ENCODE results near the gene ZNF677.

ZNF677 gene

DNA sequence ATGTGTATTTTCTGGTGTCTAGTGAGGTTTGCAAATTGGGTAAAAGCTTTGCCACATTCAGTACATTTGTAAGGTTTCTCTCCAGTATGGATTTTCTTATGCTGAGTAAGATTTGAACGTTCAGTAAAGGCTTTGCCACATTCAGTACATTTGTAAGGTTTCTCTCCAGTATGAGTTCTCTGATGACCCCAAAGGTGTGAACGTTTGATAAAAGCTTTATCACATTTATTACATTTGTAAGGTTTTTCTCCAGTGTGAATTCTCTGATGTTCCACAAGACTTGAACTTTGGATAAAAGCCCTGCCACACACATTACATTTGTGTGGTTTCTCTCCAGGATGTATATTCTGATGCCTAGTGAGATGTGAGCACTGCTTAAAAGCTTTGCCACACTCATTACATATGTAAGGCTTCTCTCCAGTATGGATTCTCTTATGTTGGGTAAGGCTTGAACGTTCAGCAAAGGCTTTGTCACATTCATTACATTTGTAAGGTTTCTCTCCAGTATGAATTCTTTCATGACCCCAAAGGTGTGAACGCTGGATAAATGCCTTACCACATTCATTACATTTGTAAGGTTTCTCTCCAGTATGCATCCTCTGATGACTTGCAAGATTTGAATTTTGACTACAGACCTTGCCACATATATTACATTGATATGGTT, 17.4 kb downstream of the ZNF677 start:
- TF ChIP-seq FOXP2 (optimal IDR thresholded peaks at IDR 0.05; ENCODE audit: borderline replicate concordance, extremely low read depth, extremely low read length, insufficient read depth) (no peak), SIN3A (IDR thresholded peaks at IDR 0.05; ENCODE audit: borderline replicate concordance, insufficient read depth, low read length) (no peak), TAF1 (IDR thresholded peaks at IDR 0.05; ENCODE audit: borderline replicate concordance, insufficient read depth, low read length) (no peak), POLR2AphosphoS5 (IDR thresholded peaks at IDR 0.05; ENCODE audit: low read depth, low read length) (no peak)
- TF ChIP-seq, protein P1, sequence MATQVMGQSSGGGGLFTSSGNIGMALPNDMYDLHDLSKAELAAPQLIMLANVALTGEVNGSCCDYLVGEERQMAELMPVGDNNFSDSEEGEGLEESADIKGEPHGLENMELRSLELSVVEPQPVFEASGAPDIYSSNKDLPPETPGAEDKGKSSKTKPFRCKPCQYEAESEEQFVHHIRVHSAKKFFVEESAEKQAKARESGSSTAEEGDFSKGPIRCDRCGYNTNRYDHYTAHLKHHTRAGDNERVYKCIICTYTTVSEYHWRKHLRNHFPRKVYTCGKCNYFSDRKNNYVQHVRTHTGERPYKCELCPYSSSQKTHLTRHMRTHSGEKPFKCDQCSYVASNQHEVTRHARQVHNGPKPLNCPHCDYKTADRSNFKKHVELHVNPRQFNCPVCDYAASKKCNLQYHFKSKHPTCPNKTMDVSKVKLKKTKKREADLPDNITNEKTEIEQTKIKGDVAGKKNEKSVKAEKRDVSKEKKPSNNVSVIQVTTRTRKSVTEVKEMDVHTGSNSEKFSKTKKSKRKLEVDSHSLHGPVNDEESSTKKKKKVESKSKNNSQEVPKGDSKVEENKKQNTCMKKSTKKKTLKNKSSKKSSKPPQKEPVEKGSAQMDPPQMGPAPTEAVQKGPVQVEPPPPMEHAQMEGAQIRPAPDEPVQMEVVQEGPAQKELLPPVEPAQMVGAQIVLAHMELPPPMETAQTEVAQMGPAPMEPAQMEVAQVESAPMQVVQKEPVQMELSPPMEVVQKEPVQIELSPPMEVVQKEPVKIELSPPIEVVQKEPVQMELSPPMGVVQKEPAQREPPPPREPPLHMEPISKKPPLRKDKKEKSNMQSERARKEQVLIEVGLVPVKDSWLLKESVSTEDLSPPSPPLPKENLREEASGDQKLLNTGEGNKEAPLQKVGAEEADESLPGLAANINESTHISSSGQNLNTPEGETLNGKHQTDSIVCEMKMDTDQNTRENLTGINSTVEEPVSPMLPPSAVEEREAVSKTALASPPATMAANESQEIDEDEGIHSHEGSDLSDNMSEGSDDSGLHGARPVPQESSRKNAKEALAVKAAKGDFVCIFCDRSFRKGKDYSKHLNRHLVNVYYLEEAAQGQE (IDR thresholded peaks at IDR 0.05; ENCODE audit: insufficient read depth in 1 of 2, low read depth in 2 of 2, low read length in 2 of 2), result no peak

DNA sequence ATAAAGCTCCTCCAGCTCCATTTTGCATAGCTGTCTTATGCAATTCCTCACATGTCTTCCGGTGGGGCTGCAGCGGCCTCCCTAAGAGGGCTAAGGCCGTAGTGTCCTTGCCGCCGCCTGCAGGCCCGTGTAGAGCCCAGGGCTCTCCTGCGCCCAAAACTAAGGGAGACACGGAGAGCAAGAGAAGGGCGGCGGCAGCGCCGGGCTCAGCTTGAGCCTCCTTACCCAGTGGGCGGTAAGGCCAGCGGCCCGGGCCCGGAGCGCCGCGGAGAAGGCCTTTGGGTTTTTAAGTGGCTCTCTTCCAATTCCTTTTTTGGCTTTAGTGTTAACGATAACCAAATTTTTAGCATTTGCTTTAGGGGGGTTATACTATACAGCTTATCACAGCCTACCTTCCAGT, 30.1 kb downstream of the ZNF677 start:
- no peak for TF ChIP-seq POLR2AphosphoS5 (IDR thresholded peaks at IDR 0.05; ENCODE audit: low read depth, low read length)
- no peak for TF ChIP-seq SIN3A (IDR thresholded peaks at IDR 0.05; ENCODE audit: borderline replicate concordance, insufficient read depth, low read length)
- TF ChIP-seq, protein P1 (IDR thresholded peaks at IDR 0.05; ENCODE audit: insufficient read depth in 1 of 2, low read depth in 2 of 2, low read length in 2 of 2), result no peak
- no peak for TF ChIP-seq FOXP2 (optimal IDR thresholded peaks at IDR 0.05; ENCODE audit: borderline replicate concordance, extremely low read depth, extremely low read length, insufficient read depth)
- TF ChIP-seq TAF1 (IDR thresholded peaks at IDR 0.05; ENCODE audit: borderline replicate concordance, insufficient read depth, low read length), result no peak

DNA sequence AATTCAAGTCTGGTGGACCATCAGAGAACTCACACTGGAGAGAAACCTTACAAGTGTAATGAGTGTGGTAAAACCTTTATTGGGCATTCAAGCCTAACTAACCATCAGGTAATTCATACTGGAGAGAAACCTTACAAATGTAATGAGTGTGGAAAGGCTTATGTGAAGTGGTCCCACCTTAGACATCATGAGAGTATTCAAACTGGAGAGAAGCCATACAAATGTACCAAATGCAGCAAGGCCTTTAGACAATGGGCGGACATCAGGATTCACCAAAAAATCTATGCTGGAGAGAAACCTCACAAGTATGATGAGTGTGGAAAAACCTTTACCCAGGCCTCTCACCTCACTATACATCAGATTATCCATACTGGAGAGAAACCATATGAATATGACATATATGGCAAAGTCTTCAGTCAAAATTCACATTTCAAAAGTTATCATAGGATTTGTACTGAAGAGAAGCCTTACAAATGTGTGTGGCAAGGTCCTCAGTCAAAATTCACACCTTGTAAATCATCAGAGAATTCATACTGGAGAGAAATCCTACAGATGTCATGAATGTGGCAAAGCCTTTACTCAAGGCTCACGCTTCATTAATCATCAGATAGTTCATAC, 41.9 kb downstream of the ZNF677 start:
- no peak for TF ChIP-seq POLR2AphosphoS5 (IDR thresholded peaks at IDR 0.05; ENCODE audit: low read depth, low read length)
- TF ChIP-seq, protein P1 (IDR thresholded peaks at IDR 0.05; ENCODE audit: insufficient read depth in 1 of 2, low read depth in 2 of 2, low read length in 2 of 2), result no peak
- TF ChIP-seq TAF1 (IDR thresholded peaks at IDR 0.05; ENCODE audit: borderline replicate concordance, insufficient read depth, low read length), result no peak
- TF ChIP-seq FOXP2 (optimal IDR thresholded peaks at IDR 0.05; ENCODE audit: borderline replicate concordance, extremely low read depth, extremely low read length, insufficient read depth), result no peak
- TF ChIP-seq SIN3A (IDR thresholded peaks at IDR 0.05; ENCODE audit: borderline replicate concordance, insufficient read depth, low read length), result no peak

DNA sequence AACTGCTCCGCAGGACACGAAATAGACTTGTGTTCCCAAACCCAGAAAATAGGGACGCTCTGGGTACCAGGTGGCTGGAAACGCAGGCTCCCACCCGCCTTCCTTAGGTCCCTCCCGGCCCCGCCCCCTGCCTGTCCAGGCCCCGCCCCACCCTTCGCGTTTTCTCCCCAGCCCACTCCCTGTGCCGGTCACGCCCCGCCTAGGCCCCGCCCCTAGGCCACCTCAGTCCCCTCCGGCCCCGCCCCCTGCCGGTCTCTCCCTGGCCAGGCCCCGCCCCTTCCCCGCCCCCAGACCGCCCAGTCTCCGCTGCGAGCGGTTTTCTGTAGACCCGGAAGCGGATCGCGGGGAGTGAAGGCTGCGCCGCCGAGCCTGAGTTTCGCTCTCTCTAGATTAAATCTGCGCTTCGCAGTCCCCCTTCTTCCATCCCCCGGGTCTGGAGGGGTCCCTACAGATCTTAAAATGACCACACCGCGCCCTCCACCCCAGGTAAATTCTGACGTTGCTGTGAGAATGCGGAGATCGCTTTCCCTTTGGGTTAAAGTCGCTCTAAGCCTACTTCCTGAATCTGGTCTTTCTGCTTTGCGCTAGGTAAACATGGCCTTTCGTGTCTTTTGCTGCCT, 57.8 kb downstream of the ZNF677 start:
- TF ChIP-seq SIN3A (IDR thresholded peaks at IDR 0.05; ENCODE audit: borderline replicate concordance, insufficient read depth, low read length) (no peak), POLR2AphosphoS5 (IDR thresholded peaks at IDR 0.05; ENCODE audit: low read depth, low read length) (no peak), TAF1 (IDR thresholded peaks at IDR 0.05; ENCODE audit: borderline replicate concordance, insufficient read depth, low read length) (no peak), FOXP2 (optimal IDR thresholded peaks at IDR 0.05; ENCODE audit: borderline replicate concordance, extremely low read depth, extremely low read length, insufficient read depth) (no peak)
- TF ChIP-seq, protein P1 (IDR thresholded peaks at IDR 0.05; ENCODE audit: insufficient read depth in 1 of 2, low read depth in 2 of 2, low read length in 2 of 2), result no peak

Measured in PFSK-1 (cell line).